HG02981 (cell line): ENCODE measurements around the gene ACAP3.

Experiments used
- ATAC-seq: cut with Tn5 transposase; IDR thresholded peaks from one replicate; pipeline ENCODE4 v1.9.1; 2021; ENCODE audit warnings: mild to moderate bottlenecking, moderate library complexity; ENCODE audit not compliant: unreplicated experiment

ACAP3 gene, protein sequence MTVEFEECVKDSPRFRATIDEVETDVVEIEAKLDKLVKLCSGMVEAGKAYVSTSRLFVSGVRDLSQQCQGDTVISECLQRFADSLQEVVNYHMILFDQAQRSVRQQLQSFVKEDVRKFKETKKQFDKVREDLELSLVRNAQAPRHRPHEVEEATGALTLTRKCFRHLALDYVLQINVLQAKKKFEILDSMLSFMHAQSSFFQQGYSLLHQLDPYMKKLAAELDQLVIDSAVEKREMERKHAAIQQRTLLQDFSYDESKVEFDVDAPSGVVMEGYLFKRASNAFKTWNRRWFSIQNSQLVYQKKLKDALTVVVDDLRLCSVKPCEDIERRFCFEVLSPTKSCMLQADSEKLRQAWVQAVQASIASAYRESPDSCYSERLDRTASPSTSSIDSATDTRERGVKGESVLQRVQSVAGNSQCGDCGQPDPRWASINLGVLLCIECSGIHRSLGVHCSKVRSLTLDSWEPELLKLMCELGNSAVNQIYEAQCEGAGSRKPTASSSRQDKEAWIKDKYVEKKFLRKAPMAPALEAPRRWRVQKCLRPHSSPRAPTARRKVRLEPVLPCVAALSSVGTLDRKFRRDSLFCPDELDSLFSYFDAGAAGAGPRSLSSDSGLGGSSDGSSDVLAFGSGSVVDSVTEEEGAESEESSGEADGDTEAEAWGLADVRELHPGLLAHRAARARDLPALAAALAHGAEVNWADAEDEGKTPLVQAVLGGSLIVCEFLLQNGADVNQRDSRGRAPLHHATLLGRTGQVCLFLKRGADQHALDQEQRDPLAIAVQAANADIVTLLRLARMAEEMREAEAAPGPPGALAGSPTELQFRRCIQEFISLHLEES

DNA sequence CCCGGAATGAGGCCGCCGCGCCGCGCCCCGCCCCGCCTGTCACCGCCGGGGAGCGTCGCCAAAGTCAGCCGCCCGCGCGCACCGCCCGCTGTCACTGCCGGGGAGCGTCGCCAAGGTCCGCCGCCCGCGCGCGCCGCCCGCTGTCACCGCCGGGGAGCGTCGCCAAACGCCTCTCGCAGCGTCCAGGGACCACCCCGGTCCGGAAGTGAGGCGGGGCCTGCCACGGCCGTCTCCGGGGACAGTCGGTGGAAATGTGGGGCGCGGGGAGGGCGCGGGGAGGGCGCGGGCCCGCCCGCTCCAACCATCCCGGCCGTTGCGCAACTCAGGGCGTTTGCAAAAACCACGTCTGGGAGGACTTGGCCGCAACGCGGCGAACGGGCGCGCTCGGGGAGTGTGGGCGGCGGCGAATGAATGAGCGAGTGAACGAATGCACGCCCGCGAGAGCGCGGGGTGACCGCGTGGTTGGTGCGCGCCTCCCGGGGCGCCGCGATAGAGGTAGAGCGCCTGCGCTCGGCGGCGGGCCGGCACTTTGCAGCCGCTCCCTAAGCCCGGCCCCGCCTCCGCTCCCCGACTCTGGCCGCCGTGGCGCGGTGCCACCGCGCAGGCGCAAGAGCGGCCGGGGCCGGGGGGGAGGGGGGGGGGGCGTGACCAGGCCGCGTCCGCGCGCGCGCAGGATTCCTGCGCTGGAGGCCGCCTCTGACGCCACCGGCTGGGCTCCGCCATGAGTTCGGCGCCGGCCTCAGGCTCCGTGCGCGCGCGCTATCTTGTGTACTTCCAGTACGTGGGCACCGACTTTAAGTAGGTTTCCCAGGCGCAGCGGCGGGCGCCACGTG, at the start of gene ACAP3, which contains the start of gene PUSL1:
ACAP3 (minus strand) TSS at position 8 of the 833 bp plus-strand sequence. CDS start 115 bp downstream, outside the sequence.
PUSL1 (plus strand) TSS at position 675 of the 833 bp plus-strand sequence; CDS start at position 722, 47 bp downstream.
- peak; percentile 53 for ATAC-seq

DNA sequence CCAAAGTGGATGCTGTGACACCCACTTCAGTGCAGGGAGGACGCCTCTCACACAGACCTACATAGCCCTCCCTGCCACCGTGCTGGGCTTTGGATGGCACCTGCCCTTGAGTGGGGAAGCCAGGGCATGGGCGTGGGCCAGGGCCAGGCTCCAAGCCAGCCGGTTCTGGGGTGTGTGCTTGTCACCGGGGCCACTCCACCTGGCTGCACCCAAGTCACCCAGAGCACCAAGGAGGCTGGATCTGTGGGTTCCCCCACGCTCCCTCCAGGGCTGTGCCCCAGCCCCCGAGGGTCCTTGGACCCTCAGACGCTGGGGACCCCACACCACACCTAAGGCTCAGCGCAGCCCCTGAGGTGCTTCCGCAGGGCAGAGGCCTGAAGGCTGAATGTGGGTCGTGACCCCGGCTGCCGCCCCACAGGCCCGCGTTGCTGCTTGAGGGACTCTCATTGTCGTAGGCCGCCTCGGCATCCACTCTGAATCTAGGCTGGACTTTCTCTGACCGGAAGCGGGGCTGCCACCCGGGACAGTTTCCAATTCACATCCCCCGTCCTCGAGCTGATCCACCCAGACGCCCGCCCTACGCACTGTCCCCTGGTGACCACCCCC, 49.2 kb upstream of the ACAP3 start:
- no peak for ATAC-seq

DNA sequence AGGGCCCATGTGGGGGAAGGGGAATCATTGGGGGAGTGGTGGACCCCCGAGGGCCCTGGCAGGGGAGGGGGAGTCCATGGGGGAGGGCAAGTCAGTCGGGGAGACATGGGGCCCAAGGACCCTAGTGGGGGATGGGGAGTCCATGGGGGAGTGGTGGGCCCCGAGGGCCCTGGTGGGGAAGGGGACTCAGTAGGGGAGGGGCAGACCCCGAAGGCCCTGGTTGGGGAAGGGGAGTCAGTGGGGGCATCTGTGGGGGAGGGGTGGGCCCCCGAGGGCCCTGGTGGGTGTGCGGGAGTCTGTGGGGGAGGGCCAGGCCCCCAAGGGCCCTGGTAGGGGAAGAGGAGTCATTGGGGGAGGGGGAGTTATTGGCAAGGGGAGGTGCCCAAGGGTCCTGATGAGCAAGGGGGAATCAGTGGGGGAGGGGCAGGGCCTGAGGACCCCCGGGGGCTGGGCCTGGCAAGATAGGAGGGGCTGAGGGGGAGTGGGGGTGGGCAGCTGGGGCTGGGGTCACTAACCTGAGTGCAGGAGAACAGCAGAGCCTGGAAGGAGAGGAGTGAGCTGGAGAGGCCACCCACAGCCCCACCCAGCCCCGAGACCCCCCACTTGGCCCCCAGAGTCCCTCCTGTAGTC, 48.6 kb upstream of the ACAP3 start:
- no peak for ATAC-seq

DNA sequence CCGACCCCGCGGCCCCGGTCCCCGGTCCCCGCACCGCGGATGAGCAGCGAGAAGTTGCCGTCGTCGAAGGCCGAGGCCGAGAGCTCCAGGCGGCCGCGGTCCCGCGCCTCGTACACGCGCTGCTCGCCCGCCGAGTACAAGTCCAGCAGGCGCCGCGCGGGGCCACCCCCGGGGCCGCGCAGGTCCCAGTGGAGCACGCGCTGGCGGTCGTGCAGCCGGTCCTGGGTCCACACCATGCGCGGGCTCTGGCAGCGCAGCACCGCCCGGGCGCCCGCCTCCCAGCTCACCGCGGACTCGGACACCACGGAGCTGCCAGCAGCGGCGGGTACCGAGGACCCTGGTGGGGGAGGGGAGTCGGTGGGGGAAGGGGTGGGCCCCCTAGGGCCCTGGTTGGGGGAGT, 47.7 kb upstream of the ACAP3 start:
- no peak for ATAC-seq

DNA sequence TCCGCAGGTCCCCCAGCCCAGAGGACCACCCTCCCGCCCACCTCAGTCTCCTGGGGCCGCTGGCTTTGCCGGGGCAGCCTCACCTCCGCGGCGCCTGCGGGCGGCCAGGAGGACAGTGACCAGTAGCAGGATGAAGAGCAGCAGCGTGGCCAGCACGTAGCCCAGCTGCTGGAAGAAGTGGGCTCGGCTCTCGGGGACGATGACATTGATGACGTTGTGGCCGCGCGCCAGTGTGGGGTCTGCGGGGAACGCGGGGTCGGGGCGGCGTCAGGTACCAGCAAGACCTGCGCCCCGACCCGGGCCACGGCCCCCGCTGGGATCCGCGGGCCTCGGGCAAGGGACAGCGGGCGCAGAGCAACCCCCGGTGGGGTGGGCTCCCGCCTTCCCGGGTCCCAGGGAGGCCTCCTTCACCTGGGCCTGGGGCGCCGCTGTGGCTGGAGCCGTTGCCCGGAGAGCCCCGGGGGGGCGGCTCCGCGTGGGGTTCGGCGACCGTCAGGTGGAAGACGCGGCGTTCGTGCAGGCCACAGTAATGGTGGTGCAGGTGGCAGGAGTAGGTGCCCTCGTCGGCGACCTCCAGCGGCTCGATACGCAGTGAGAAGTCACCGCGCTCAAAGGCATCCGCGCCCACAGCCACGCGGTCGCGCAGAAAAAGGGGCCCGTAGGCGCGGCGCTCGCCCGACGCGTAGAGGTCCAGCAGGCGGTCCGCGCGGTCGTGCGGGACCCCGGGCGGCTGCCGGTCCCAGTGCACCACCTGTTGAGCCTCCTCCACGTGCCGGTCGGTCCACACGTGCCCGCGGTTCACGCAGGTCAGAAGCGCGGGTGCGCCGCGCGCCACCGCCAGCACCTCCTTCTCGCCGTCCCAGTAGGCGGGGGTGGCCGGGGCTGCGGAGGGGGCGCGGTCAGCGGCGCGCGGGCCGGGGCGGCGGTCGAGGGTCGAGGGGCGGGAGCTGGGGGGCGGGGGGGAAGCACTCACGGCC, 46.8 kb upstream of the ACAP3 start:
- ATAC-seq: no peak

DNA sequence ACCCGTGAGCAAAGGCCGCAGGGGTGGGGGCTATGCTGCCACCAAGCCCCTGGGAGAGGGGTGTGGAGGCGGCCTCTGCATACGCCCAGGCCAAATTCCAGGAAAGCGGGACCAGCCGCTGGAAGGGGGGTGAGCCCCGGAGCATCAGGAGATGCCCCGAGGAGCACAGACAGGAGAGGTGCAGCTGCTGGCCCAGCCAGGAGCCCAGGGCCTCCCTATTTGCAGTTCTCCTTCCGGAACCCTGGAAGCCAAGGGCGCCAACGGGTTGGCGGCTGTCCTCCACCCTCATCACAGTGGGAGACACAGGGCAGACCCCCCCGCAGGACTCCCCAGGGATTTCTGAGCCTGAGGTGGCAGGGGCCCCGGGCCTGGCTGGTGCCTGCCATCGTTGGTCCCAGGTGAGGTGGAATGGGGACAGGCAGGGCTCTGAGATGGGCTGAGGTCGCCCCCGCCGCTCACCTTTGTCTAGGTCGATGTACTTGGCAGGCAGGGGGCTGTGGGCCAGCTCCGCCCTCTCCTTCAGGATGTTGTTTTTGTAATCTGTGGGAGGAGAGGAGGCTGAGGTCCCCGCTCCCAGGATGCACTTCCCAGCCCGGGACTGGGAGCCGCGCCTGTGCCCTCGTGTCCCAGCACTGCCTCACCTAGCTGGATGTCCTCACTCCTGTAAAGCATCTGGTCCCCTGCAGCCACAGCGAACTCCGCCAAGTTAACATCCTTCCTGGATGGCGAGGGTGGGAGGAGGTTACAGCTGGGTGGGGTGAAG, 45.8 kb upstream of the ACAP3 start:
- no peak for ATAC-seq

DNA sequence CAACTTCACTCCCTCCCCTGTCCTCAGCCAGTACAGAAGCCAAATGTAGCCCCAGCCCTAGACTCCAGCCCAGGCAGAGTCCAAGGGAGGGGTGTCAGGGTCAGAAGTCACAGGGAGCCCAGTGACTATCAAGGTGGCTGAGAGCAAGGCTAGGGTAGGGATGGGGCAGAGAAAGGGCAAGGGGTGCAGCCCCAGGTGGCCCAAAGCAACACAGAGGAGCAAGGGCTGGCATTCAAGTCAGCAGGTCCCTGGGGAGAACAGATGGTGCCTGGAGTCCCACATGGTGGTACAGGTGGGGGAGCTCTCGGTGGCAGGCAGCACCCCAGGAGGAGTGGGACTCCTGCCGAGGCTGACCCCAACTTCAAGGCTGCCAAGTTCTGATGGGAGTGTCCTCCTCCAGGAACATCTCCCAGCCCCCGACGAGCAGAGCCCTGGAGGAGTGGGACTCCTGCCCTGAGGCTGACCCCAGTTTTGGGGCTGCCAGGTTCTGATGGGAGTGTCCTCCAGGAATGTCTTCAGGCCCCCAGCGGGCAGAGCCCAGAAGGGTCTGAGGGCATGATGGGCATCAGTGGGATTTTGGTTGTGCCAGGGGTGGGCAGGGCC, 45.2 kb upstream of the ACAP3 start:
- no peak for ATAC-seq

DNA sequence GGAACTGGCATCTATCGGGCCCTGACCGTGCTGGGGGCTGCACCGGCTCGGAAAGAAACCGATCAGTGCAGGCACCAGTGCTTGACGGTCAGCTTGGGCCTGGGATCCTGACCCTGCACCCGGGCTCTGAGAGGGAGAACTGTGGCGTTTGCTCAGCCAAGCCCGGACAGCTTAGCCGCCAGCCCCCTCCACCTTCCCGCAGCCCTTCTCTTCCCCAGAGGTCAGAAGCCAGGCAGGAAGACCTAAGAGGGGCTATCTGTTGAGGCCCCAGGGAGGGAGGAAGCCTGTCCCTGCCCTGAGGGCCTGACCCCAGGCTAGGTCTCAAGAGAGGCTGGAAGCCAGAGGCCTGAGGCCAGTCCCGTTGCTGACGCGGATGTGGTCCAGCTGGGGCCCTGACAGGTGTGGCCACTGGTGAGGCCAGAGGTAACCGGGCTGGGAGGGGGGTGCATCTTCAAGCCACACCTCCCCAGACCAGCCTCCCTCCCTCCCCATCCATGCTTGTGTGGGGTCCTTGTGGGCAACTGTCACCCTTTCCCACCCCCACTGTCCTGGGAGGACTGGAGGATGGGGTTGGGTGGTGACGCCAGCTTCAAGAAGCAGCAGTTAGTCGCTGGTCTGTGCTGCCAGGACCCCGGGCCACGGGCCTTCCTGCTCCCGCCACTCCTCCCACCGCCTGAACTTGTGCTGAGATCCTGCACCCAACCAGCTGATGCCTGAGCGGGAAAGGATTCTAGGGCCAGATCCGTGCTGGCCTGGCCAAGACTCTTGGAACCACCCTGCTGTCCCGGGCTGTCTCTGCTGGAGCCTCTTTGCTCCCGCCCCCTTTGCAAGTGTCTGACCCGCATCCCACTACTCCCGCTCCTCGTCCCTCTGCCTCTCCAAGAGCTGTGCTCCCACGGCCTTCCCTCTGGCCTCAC, 44.0 kb upstream of the ACAP3 start:
- ATAC-seq: no peak

DNA sequence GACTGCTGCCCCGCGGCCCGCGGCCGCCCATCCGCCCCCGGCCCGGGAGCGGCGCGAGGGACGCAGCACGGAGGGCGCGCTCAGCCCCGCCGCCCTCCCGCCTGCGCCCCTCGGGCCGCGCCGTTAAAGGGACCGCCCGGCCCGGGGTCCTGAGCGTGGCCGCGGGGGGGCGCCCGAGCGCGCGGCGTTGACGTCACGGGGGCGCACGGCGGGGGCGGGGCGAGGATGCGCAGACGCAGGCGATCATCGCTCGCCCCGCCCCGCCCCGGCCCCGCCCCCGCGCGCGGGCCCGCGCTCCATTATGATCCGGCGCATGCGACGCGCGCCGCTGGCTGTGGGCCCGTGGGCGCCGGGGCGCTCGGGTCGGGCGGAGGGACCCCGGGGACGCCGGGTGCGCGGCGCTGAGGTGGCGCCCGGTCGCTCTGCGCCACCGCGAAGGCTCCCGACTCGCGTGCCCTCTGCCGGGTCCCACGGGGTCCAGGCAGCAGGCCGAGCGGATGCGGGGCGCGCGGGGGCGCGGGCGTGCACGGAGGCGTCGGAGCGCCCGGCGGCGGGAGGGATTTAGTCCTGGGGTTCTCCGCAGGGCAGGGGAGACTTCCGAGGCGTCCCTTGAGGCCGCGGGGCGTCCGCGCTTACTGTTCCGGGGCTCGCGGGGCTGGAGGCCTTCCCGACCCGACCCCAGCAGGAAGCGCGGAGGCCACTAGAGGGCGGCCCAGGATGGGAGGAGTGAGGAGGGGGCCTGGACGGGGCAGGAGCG, 41.7 kb upstream of the ACAP3 start, which contains the start of gene DVL1:
DVL1 (minus strand) TSS at position 163 of the 757 bp plus-strand sequence. CDS start 353 bp downstream, outside the sequence.
- ATAC-seq: peak; percentile 64

DNA sequence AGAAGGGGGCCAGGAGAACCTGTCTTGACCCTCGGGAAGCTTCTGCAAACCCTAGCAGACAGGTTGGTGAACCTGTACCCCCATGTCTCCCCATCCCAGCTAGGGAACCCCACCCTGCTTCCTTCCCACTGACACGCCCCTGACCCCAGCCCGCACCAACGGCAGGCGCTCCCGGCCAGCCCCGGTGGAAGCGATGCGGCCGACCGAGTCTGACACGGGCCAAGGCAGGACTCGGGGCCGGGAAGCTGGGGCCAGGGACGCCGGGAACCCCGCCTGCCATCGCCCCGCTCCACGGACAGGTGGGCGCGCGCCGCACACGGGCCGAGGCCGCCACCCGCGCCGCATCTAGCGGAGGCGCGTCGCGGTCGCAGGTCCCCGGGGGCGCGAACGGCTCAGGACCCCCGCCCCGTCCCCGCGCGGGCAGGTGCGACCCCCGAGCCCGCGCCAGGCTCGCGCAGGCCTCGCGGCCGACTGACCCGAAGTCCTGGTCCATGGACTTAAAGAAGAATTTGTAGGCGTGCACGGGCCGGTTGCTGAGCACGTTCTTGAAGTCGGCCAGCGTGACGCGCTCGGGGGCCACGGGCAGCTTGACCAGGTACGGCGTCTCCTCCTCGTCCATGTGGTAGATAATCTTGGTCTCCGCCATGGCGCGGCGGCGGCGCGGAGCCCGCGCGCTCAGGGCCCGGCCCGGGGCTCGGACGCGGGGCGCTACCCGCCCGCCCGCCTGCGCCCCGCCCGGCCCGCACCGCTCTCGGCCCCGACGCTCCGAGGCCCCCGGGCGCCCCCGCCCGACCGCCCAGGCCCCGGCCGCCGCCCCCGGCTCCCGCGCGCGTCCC, 40.9 kb upstream of the ACAP3 start:
- peak; percentile 23 for ATAC-seq

DNA sequence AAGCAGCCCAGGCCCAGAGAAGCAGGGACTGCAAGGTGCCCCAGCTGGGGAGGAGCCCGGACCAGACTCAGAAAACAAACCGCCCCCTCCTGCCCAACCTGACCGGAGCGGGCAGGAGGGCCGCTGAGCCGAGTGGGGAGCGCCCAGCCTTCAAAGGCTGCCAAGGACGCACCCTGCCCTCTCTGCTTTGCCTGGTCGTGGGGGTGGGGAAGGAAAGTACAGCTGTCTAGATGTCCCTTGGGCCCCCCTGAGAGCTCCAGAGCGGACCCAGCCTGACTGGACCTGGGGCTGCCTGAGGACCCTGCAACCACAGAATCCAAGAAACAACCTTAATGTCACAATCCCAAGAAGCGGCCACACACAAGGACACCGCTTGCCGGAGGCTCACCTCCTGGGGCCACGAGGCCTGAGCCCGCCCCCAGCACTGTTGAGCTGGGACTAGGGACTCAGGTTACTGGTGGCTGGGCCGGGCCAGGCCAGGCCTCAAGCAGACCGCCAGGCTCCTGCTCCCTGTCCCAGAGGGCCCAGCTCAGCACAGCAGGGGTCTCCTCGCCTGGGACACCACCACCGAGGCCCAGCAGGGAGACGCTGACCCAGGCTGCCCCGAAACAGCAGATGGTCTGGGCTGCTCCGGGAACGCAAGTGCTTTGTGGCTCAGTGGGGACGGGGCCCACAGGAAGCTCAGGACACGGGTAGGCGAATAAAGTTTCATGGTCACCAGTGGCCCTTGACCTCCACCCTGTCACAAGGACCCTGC, 40.1 kb upstream of the ACAP3 start:
- no peak for ATAC-seq

DNA sequence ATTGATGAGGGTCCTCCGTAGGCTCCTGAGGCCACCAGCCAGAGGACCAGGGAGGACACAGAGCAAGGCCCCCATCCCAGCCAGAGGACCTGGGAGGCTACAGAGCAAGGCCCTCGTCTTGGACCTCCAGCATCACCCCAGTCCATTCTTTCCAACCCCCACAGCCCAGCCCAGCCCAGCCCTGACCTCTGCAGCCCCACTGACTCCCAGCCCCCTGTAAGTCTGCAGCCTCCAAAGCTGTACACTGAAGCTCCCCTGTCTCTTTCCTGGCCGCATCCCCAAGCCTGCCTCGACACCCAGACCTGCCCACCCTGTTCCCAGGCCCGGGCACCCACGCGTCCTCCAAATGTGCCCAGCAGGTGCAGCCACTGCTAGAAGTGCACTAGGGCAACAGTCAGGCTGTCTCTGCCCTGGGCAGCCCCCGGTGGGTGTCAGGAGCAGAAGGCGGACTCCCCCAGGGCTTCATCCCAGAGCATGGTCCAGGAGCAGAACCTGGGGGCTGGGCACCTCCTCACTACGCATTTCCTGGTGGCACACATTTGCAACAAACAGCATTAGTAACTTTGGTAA, 39.4 kb upstream of the ACAP3 start:
- no peak for ATAC-seq

DNA sequence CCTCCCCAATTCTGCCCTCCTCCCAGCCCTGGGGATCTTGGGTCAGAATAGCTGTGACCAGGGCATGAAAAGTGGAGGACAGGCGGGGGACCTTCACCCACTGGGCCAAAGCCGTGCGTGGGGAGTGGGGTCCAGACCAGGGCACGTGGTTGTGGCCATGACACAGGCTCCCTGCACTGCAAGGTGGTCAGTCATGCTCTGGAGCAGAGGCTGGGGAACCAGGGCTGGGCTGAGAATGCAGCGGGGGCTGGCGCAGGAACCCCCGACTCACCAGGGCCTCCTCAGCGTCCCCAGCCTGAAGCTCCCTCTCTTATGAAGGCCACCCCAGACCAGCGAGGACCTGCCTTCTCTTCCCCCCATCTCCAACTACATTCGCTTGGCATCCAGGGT, 38.8 kb upstream of the ACAP3 start:
- no peak for ATAC-seq
